GM12801 (cell line): ENCODE measurements around the gene PLD5.

ENCODE experiments used
- TF ChIP-seq, protein P1 (sequence below): IDR thresholded peaks from one replicate; pipeline ENCODE4 v1.5.1; 2011; ENCODE audit warnings: control low read depth; ENCODE audit not compliant: insufficient read length; ENCODE audit errors: extremely low read depth

The PLD5 gene

DNA sequence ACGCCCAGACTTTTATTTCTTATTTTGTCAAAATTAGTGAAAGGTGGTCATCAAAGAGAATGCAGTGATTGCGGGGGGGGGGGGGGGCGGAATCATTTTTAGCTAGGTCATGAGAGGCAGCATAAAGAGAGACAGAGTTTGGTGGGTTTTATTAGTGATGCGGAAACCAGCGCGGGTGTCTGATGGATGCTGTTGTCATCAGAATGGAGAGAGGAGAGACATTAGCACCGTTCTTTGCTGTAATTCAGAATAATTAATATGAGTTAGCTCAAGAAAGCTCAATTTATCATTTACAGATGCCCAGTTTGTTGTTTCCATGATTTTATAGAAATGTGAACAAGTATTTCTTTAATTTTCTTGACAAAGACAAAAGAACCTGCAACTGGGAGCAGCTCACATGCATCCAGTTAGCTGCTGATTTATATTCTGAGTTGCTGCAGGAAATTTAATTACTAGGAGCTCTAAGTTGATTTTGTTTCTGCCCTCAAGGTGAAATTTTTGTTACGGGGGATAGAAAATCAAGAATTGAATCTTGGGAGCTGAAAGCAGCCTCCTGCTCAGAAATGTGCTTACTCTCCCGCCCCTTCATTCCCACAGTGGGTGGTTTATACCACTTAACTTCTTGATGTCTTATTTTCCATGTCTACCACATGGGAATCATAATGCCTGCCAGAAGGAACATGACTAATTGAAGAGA lies 392.2 kb downstream of the PLD5 start:
- TF ChIP-seq, protein P1, sequence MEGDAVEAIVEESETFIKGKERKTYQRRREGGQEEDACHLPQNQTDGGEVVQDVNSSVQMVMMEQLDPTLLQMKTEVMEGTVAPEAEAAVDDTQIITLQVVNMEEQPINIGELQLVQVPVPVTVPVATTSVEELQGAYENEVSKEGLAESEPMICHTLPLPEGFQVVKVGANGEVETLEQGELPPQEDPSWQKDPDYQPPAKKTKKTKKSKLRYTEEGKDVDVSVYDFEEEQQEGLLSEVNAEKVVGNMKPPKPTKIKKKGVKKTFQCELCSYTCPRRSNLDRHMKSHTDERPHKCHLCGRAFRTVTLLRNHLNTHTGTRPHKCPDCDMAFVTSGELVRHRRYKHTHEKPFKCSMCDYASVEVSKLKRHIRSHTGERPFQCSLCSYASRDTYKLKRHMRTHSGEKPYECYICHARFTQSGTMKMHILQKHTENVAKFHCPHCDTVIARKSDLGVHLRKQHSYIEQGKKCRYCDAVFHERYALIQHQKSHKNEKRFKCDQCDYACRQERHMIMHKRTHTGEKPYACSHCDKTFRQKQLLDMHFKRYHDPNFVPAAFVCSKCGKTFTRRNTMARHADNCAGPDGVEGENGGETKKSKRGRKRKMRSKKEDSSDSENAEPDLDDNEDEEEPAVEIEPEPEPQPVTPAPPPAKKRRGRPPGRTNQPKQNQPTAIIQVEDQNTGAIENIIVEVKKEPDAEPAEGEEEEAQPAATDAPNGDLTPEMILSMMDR = no peak

DNA sequence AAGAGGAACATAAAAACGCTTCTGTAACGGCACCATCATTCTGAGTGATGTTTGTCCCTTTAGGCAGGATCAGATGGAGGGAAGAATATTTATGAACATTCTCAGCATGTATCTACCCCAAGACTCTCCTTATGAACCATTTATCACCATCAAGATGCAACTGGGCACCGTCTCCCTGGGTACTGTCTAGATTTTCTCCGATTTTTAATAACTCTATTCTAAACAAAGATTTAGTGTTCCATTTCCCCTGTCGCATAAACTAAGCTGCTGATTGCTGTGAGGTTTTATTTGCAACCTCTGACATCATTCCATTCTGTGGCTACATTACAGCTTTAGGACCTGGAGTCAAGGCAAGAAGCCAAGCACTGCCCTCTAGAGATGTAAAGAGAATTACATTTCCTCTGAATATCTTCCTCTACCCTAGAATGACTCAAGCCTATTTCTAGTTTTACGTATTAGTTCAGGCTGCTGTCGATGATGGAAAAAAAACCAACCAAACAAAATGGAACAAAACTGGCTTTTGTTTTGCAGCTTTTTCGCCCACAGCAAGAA lies 395.5 kb downstream of the PLD5 start:
- TF ChIP-seq, protein P1 = no peak

DNA sequence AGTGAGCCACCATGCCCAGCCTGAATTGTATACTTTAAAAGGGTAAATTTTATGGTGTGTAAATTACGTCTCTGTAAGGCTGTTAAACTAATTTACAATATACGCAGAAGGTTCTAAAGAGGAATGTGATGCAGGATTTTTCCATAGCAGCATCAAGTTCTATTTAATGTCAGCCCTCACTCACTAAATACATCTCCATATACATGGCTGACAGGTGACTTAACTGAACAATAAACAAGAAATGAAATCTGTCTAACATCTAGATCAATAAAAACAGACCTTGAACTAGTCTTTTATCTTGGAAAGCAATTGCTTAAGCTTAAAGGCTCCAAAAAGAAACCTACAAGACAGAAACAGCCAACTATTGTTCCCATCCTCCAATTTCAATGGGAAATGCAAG lies 404.1 kb downstream of the PLD5 start:
- TF ChIP-seq, protein P1 = no peak

DNA sequence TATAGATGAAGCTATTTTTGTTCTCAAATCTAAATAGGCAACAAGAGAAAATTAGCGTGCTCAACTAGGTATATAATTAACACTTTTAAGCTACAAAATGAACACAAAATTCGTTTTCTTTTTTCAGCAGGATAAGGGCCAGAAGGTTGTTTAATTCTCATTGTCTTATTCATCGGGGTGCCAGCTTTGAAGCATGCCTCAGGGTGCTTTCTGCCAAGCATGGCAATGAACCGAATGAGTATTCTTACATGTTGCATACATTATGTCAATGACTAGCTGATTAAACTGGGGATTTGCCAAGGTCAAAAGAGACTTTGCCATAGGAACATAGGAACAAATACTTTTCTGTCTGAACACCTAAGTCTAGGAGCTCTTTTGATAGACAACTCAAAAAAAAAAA lies 423.6 kb downstream of the PLD5 start:
- TF ChIP-seq, protein P1 = no peak

DNA sequence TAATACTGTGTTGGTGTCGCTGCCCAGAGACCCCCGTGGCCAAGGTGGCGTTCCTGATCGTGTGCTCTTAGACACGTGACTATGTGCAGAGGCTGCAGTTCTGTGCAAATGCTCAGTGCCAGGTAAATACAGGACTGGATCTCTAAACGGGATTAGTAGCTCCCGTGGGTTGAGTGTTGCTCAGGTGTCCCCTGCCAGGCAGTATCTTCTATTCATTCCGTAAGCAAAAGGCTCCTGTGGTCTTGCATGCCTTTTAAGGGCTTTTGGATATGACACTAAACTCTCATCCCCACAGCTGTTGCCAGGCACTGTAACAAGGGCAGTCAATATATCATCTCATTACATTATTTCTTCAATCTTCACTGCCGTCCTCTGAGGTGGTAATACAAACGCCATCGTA lies 431.4 kb downstream of the PLD5 start:
- TF ChIP-seq, protein P1 = no peak

DNA sequence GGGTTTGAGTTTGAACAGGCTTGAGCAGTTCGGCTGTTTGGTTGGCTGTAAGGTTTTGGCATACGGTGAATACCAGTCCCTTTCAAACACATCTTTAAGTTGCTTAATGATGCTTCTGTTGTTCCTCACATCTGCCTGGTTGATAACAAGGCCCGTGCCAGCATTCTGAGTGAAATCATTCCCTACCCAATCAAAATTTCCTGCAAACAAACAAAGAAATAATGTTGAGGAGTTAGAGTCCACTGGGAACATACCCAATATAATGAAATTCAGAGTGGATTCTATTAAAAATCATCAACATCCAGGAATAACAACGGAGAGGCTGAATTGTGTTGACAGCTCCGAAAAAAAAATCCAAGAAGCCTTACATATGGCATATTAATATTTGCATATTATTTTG lies 434.6 kb downstream of the PLD5 start:
- TF ChIP-seq, protein P1 = no peak

DNA sequence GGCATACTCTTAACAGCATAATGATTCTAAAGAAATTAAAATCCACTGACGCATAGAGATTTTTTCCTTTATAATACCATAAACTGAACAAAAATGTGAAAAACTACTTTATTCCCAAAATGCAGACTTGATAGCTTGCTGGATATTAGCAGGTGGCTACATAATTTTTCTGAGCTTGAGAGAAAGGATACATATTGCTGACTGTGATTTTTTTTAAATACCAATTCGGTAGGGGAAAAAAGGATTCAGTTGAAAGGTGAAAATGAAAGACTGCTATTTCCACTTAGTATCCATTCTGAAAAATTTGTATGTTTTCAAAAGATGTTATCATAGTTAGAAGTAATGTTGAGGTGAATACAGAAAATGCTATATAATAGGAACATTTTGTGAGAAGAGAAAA lies 435.6 kb downstream of the PLD5 start:
- TF ChIP-seq, protein P1 = no peak
